T-helper 2 cell treated with Interferon-gamma antibody and Interleukin-4, amounts not matched to agents 100 ng/mL and 5 ng/mL, for 36 hours (primary cell): ENCODE results near the gene UBL4A. TPM values are rescaled to one million over a fixed set of nuclear protein-coding genes. Genes with fewer than 3 reads are reported as not detected.

Experiments
- intact Hi-C: fragments of 100-400 bp; cut with micrococcal nuclease; formaldehyde crosslinking; loops from one replicate; pipeline ENCODE4 v1.15.1; 2023
- total RNA-seq: library from RNA; stranded (reverse); gene quantifications from 2 replicates; pipeline ENCODE4 v1.2.3, GENCODE V29; 2022

The UBL4A gene
- total RNA-seq, 1 donor from 2014 or later, result 43.7 TPM

- intact Hi-C loops, result no loop called here
These were observed 20.4 kb downstream of the UBL4A start for GRCh38 chrX:154466036-154466435.

GRCh38 chrX:154465601-154466000 lies 20.8 kb downstream of the UBL4A start:
- intact Hi-C loops, result no loop called here

DNA sequence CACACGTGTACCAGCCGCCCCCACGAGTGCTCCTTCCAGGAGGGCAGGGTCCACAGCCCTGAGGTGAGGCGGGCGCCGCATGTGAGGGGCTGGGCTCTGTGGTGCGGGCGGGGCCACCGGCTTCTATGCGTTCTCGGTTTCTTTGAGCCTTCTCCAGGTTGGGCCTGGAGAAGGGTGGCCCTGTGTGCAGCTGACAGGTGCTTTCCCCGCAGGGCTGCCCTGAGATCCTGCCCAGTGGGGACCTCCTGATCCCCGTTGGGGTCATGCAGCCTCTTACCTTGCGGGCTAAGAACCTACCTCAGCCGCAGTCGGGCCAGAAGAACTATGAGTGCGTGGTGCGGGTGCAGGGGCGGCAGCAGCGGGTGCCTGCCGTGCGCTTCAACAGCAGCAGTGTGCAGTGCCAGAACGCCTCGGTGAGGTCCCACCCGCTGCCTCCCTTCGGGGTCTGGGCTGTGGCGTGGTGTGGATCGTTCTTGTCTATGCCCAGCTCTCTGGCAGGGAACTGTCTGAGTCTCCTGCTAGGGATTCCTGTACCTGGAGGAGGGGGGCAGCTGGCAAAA lies 21.5 kb downstream of the UBL4A start:
- intact Hi-C loops, result no loop called here

GRCh38 chrX:154463611-154464220 lies 22.7 kb downstream of the UBL4A start:
- intact Hi-C loops, result no loop called here

GRCh38 chrX:154462396-154462795 lies 24.0 kb downstream of the UBL4A start:
- intact Hi-C loops, result no loop called here

DNA sequence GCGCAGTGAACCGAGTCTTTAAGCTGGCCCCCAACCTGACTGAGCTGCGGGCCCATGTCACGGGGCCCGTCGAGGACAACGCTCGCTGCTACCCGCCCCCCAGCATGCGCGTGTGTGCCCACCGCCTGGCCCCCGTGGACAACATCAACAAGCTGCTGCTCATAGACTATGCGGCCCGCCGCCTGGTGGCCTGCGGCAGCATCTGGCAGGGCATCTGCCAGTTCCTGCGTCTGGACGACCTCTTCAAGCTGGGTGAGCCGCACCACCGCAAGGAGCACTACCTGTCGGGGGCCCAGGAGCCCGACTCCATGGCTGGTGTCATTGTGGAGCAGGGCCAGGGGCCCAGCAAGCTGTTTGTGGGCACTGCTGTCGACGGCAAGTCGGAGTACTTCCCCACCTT lies 26.1 kb downstream of the UBL4A start:
- intact Hi-C loops, result no loop called here

DNA sequence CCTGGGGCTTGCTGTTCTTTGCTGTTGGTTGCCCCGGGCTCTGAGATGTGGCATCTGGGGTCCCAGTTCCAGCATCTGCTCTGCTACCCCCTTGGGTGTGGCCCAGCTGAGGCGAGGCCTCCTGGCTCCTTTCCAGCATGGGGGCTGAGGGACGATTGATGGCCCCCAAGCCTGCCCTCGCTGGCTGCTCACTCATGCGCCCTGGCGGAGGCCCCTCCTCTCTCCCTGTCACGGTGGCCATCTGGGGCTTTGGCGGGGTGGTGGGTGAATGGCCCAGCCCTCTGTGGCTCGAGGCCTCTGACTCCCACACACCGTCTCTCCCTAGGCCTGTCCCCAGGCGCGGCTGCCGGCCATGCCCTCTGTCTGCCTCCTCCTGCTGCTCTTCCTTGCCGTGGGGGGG lies 26.6 kb downstream of the UBL4A start:
- intact Hi-C loops, result loop anchor here (2.0 kb wide), 2 partner anchors 31 kb away; partner anchors contain the start of genes ATP6AP1 and SLC10A3

GRCh38 chrX:154458954-154459778 lies 27.2 kb downstream of the UBL4A start:
- intact Hi-C loops, result loop anchor here (2.0 kb wide), 2 partner anchors 30 to 32 kb away; partner anchors contain the start of genes ATP6AP1 and SLC10A3

DNA sequence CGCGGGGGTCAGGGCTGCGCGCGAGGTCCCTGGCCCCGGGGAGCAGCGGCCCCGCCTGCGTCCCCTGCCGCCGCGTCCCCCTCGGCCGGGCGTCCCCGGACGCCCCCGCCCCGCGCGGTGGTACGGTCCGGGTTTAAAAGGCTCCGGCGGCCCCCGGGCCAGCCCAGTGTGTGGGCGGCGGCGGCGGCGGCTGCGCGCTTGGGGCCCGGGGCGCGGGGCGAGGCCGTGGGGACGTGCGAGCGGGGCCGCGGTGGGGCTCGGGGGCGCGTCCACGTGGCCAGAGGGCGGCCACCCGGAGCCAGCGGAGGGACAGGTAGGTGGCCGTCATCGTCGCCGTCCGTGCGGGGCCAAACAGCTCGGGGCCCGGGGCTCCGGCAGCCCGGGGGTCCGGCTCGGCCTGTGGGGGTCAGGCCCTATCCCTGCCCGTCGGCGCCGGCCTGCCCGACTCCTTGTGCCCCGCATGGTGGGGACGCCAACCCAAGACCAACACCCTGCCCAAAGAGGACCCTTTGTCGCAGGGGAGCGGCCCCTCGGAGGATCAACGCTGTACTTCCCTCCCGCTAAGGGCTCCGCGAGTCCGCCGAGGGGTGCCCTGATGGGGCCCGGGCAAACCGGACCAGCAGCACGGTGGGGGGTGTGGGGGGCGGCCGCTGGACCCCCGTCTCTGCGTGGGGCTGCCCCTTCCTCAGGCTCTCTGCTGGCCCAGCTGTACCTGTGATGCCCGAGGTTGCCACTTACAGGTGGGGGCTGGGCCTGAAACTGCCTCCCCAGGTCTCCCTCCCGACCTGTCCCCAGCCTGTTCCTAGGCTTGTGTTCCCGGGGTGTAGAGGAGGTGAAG lies 28.1 kb downstream of the UBL4A start, which contains the start of gene PLXNA3:
PLXNA3 (plus strand) TSS at position 166 of the 838 bp plus-strand sequence. CDS start 1,903 bp downstream, outside the sequence.
- intact Hi-C loops, result loop anchor here (2.0 kb wide), 2 partner anchors 30 to 32 kb away; partner anchors contain the start of genes ATP6AP1 and SLC10A3

- intact Hi-C loops, result loop anchor here (2.0 kb wide), 2 partner anchors 29 to 33 kb away; partner anchors contain the start of genes ATP6AP1 and SLC10A3
These were observed 28.8 kb downstream of the UBL4A start for GRCh38 chrX:154457491-154458115.

DNA sequence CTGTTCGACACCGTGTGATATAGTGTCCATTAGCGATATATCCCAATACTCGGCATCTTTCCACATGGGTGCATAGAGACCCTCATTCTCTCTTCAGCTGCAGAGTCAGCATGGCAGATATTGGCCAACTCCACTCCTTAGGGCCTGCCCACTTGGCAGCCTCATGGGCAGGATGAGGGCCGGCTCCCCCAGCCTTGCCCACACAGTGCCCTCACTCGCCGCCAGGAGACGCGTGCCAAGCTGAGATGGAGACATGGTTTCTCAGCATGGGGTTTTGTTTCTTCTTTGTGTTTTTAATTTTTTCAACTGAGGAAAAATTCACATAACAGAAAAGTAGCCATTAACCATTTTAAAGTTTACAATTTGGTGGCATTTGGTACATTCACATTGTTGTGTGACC lies 33.6 kb downstream of the UBL4A start:
- intact Hi-C loops, result no loop called here

DNA sequence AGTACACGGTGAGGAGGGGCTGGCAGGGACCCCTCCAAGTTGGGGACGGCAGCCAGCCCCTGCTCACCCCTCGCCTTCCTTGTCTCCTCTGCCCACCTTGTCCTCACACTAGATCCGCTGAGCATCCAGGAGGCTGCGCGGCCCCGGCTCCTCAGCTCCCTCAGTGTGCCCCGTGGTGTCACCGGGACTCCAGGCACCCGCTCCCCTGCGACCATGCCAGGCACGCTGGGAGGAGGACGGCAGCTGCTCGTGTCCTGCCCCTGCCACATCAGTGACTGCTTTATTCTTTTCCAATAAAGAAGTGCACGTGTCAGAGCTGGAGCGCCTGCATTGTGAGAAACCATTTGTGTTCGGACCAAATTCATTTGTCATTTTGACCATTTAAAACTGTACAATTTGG lies 36.1 kb downstream of the UBL4A start:
- intact Hi-C loops, result no loop called here

- intact Hi-C loops, result no loop called here
These were observed 36.8 kb downstream of the UBL4A start for GRCh38 chrX:154449618-154450017.

- intact Hi-C loops, result no loop called here
These were observed 37.9 kb downstream of the UBL4A start for GRCh38 chrX:154448484-154448883.

DNA sequence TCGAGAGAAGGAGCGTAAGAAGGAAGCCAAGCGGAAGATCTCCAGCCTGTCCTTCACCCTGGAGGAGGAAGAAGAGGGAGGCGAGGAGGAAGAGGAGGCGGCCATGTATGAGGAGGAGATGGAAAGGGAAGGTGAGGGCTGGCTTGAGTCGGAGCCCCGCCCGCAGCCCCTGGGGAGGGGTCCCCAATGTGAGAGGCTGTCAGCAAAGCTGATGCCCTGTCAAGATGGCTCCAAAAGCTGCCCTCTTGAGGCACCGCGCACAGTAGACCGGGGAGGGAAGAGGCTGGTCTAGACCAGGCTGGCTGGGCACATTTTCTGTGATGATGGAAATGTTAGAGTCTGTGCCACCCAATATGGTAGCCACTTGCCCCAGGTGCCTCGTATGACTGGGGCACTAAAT lies 40.0 kb downstream of the UBL4A start:
- intact Hi-C loops, result no loop called here

DNA sequence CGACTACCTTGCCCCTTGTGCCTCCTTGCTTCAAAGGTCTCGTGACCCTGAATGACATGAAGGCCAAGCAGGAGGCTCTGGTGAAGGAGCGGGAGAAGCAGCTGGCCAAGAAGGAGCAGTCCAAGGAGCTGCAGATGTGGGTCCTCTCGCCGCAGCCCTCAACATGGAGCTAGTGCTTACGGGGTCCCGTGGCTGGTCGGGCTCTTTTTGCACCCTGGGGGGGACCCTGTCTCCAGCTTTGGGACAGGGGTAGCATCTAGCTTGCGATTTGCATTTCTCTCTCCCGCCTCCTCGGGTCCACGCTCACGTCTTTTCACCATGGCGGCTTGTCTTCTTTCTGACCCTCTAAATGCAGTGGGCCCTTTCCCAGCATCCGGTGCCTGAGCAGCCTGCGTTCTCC lies 40.6 kb downstream of the UBL4A start:
- intact Hi-C loops, result no loop called here

DNA sequence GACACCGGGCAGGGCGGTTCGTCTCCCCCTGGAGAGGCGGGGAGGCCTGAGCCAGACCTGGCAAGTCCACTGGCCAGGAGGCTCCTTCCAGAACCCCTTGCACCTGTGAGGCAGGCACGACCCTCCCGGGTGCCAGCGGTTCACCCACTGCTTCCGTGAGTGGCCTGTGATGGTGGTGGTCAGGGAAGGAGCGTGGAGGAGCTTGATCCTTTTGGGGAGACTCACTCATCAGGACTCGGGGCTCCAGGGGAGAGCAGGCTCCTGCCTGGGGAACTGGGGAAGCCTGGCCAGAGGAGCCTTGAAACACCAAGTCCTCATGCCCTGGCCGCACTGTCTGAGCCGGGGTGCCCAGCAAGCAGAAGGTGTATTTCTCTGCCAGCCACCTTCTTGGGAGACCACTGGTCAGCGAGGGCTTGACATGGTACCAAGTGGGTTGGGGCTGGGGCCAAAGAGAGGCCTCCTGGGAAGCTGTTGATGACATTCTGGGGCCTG lies 41.6 kb downstream of the UBL4A start:
- intact Hi-C loops, result loop anchor here (5.0 kb wide), 1 partner anchor 32 kb away; the partner anchor contains the start of gene LAGE3

DNA sequence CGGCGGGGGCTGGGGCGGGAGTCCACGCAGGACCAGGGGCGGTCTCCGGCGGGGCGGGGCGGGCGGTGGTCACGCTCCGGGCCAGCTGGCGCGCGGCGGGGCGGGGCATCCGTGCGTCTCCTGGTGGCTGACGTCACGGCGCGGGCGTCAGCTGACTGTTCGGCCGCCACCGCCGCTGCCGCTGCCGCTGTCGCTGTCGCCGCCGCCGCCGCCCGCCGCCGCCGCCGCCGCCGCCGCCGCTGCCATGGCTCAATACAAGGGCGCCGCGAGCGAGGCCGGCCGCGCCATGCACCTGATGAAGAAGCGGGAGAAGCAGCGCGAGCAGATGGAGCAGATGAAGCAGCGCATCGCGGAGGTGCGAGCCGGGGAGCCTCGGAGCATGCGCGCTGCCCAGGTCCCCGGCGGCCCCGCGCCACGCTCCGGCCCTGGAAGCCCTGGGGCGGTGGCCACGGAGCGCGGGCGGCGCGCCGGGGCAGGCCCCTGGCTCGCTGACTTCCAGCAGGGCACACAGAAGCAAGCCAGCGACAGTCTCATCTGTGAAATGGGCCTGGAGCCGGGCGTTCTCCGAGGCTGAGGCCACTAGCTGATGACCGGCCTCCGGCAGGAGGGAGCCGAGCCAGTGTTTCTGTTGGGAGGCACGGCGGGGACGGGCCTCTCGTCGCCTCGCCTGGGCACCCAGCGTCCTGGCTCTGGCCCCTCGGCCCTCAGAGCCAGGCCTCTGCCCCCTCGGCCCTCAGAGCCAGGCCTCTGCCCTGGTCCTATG lies 42.2 kb downstream of the UBL4A start, which contains the start of gene FAM50A:
FAM50A (plus strand) TSS at position 150 of the 763 bp plus-strand sequence; CDS start at position 245, 95 bp downstream.
- intact Hi-C loops, result loop anchor here (5.0 kb wide), 1 partner anchor 33 kb away; the partner anchor contains the start of gene LAGE3

- intact Hi-C loops, result loop anchor here (5.0 kb wide), 1 partner anchor 34 kb away; the partner anchor contains the start of gene LAGE3
These were observed 42.9 kb downstream of the UBL4A start for GRCh38 chrX:154443479-154443910.
